Mammary epithelial cell (primary cell): Measurements from ENCODE around the gene STAB2.

Source experiments
- EZH2 ChIP-seq: IDR thresholded peaks from 2 replicates; pipeline ENCODE4 v1.6.1; 2012; ENCODE audit warnings: low read length, inconsistent platforms, borderline replicate concordance
- TF ChIP-seq, protein P1 (sequence below), 2 donors: IDR thresholded peaks in 1 of 2; conservative IDR thresholded peaks in 1 of 2; 2 replicates each; pipeline ENCODE4 v1.5.1; 2011 to 2012; ENCODE audit warnings: inconsistent platforms in 2 of 2, low read length in 2 of 2, mild to moderate bottlenecking in 2 of 2, control low read depth in 1 of 2, low read depth in 1 of 2; ENCODE audit not compliant: insufficient read depth in 1 of 2; ENCODE audit errors: extremely low read depth in 1 of 2

DNA sequence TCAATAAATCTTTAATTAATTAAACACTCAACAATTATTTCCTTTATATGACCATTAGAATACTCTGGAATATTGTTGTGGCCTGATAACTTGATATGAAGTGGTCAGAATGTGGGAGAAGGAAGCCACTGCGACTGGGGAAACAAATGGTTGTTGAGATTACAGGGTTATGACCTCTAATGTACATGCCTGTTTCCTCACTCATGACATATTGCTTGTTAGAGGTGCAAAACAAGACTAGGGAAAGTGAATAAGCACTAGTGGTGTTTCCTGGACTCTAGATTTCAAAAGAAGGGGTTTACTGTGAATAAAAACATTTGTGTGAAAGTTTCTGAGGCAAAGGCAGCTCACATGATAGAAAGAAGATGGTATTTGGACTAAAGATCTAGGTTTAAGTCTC, 53.3 kb downstream of the STAB2 start:
- no peak for TF ChIP-seq EZH2
- TF ChIP-seq, protein P1, sequence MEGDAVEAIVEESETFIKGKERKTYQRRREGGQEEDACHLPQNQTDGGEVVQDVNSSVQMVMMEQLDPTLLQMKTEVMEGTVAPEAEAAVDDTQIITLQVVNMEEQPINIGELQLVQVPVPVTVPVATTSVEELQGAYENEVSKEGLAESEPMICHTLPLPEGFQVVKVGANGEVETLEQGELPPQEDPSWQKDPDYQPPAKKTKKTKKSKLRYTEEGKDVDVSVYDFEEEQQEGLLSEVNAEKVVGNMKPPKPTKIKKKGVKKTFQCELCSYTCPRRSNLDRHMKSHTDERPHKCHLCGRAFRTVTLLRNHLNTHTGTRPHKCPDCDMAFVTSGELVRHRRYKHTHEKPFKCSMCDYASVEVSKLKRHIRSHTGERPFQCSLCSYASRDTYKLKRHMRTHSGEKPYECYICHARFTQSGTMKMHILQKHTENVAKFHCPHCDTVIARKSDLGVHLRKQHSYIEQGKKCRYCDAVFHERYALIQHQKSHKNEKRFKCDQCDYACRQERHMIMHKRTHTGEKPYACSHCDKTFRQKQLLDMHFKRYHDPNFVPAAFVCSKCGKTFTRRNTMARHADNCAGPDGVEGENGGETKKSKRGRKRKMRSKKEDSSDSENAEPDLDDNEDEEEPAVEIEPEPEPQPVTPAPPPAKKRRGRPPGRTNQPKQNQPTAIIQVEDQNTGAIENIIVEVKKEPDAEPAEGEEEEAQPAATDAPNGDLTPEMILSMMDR (conservative IDR thresholded peaks at IDR 0.05 in 1 of 2, IDR thresholded peaks at IDR 0.05 in 1 of 2; ENCODE audit: extremely low read depth in 1 of 2, insufficient read depth in 1 of 2, low read depth in 1 of 2, low read length in 2 of 2) = no peak
